ENCODE results near the gene TMEM41B. TPM values are rescaled to one million over a fixed set of nuclear protein-coding genes. Genes with fewer than 3 reads are reported as not detected.

Gene TMEM41B, protein sequence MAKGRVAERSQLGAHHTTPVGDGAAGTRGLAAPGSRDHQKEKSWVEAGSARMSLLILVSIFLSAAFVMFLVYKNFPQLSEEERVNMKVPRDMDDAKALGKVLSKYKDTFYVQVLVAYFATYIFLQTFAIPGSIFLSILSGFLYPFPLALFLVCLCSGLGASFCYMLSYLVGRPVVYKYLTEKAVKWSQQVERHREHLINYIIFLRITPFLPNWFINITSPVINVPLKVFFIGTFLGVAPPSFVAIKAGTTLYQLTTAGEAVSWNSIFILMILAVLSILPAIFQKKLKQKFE
- 31.5 and 34.2 TPM in 2 replicates for total RNA-seq

DNA sequence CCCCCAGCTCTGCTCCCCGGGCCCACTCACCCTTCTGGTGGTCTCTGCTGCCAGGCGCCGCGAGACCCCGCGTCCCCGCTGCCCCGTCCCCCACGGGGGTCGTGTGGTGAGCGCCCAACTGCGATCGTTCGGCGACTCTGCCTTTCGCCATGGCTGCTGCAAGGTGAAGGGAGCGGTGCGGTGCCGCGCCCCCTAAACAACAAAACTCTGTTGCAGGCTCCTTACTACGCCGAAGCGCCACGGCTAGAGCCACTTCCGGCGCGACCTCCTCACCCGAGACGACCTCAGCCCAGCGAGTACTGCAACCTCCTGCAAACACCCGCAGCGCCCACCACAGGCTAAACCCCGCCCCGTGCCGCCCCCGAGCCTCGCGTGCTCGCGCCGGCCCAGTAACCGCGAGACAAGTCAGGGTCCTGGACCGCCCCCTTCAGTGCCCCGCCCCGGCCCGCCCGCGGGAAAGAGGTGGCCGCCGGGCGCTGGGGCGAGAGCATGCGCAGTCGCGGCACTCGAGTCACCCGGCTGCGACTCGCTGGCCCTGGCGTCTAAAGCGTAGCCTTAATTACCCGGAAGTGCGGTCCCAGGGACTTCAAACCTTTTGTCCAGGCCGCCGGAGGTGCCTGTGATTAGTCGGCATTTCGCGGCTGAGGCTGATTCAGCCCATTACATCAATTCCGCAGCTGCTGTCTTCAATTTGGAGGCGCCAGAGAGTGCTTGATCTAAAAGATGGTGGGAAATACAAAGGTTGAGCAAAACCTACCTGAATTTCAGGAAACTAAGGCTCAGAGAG is at the start of gene TMEM41B:
TSS of gene TMEM41B (minus strand) at position 303 of the 787 bp plus-strand sequence. CDS start at position 151, 152 bp downstream.

DNA sequence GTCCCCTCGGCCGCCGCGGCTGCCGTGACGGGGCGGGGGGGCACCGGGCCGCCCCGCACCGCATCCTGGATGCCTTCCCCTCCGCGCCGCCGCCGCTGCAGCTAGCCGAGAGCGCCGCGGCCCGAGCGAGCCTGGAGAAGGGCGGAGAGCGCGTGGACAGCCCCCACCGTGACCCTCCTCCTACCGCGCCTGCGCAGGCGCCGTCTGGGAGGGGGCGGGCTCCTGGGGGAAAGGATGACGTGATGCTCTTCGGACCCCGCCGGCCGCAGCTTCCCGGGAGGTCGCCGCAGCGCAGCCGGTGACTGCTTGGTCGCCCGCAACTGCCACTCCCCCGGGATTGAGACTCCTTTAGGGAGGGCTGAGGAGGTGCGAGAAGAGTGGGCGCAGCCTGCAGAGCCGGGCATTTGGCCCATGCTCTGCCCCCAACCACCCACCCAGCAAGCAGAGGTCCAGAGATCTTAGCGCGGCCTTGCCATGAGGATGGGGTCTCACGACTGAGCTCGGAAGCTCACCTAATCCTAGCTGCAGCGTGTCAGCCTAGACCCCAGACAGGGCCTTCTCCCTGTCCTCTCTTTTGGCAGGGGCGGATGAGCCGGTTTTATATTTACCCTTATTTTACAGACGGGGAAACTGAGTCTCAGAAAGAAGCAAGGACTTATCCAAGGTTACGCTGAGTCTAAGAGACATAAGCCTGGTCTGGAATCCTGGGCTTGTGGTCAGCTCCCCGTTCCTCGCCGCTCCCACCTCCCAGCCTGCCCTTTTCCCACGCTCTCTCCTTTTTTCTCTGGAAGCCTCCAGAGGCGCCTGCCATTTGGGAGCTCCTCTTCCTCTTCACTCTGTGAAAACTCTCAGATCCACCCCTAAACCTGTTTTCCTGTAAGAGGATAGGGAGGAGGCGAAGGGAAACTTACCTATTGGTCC is 48.9 kb downstream of the TMEM41B start, which contains the start of gene DENND5A:
TSS of gene DENND5A (minus strand) at position 140 of the 921 bp plus-strand sequence. CDS start 281 bp downstream, outside the sequence.

Other genes with a start within 250 kb of the TMEM41B start
- gene SCUBE2, start 223.0 kb downstream of the TMEM41B start, total RNA-seq = 4.4 and 5.2 TPM in 2 replicates
- 138 and 290 TPM in 2 replicates for gene DENND5A, start 49.2 kb downstream of the TMEM41B start, total RNA-seq
- 99.4 and 171 TPM in 2 replicates for gene IPO7, start 70.1 kb upstream of the TMEM41B start, total RNA-seq
- gene ZNF143, start 146.4 kb upstream of the TMEM41B start, total RNA-seq = 21.7 and 37.8 TPM in 2 replicates

Data from bladder microvascular endothelial cell (primary cell).